ENCODE measurements around the gene UBLCP1.
"Not testable (repeated sequence)": the region's sequence is repeated elsewhere in the genome, so short reads cannot be mapped to it uniquely, and the experiment has no call there.

Gene UBLCP1

DNA sequence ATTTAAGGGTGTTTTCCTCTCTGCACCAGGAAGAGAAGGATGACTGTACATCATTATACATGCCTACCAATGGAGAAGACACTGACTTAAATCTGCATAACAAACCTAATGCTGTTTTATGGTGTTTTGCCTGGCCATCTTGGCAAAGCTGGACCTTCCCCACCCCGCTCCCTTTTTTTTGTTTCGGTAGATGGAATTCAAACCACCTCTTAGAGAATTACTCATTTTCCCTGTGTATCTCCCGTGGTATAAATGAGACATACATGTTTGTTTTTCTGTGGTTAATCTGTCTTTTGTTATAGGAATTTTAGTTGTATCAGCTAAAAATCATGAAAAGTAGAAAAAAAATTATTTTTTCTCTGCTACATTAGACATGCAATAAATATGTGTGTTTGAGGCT is 38.4 kb downstream of the UBLCP1 start:
- Histone ChIP-seq H3K9ac (no peak overlapping the region), H3K4me3 (ENCODE audit: low read depth, low read length) (no peak overlapping the region), H3K9me3 (ENCODE audit: control insufficient read depth, low read length) (no peaks in the 10 kb centered on the region), H3K4me2 (ENCODE audit: low read length) (no peak overlapping the region), H3K27ac (no peak overlapping the region), H3K27me3 (ENCODE audit: control insufficient read depth, insufficient read depth, low read length) (no peaks in the 10 kb centered on the region), H2AFZ (no peak overlapping the region), H3K79me2 (no peaks in the 10 kb centered on the region), H3K4me1 (no peaks in the 10 kb centered on the region), H3K36me3 (ENCODE audit: control insufficient read depth, insufficient read depth, low read length) (no peaks in the 10 kb centered on the region)
- no peak for TF ChIP-seq CTCF (IDR thresholded peaks at IDR 0.05)

DNA sequence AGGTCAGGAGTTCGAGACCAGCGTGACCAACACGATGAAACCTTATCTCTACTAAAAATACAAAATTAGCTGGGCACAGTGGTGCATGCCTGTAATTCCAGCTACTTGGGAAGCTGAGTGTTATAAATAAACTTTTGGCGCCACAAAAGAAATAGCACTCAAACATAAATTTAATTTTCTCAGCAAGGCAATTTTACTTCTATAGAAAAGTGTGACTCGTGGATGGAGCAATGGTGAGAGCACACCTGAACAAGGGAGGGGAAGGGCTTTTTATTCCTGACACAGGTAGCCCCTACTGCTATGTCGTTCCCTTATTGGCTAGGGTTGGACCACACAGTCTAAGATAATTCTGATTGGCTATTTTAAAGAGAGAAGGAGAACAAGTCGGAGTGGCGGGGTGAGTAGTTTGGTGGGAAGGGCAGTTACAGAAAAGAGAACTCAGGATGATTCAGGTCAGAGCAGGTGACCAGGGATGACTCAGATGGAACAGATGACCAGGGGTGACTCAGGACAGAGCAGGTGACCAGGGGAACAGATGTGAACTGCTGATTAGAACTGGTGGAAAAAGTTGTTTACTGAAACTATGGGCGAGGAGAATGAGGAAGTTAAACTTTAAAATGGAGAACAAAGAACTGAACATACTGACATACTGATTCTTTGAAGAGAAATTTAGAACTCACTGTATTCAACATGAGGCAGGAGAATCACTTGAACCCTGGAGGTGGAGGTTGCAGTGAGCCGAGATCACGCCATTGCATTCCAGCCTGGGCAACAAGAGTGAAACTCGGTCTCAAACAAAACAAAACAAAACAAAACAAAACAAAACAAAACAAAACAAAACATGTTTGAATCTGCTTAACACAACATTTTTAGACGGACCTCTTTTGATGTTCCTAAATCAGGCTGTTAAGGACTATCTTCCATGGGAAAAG is 39.1 kb downstream of the UBLCP1 start:
- H3K9ac ChIP-seq: not testable (repeated sequence)

GRCh38 chr5:159303286-159303685 is 40.2 kb downstream of the UBLCP1 start:
- no peak overlapping the region for H3K4me3 ChIP-seq (ENCODE audit: low read depth, low read length)
- no peak for TF ChIP-seq CTCF (IDR thresholded peaks at IDR 0.05)
- no peak overlapping the region for H3K4me2 ChIP-seq (ENCODE audit: low read length)
- H3K79me2 ChIP-seq: no peaks in the 10 kb centered on the region
- no peaks in the 10 kb centered on the region for H3K9me3 ChIP-seq (ENCODE audit: control insufficient read depth, low read length)
- no peaks in the 10 kb centered on the region for H3K36me3 ChIP-seq (ENCODE audit: control insufficient read depth, insufficient read depth, low read length)
- no peaks in the 10 kb centered on the region for H3K4me1 ChIP-seq
- no peak overlapping the region for H3K27ac ChIP-seq
- H3K9ac ChIP-seq: no peak overlapping the region
- no peak overlapping the region for H2AFZ ChIP-seq
- H3K27me3 ChIP-seq (ENCODE audit: control insufficient read depth, insufficient read depth, low read length): no peaks in the 10 kb centered on the region

More for the DNA sequence above, 39.1 kb downstream of the UBLCP1 start:
- H3K4me1 ChIP-seq; H3K4me3 ChIP-seq (ENCODE audit: low read depth, low read length); H3K9me3 ChIP-seq (ENCODE audit: control insufficient read depth, low read length); H3K36me3 ChIP-seq (ENCODE audit: control insufficient read depth, insufficient read depth, low read length); H3K27me3 ChIP-seq (ENCODE audit: control insufficient read depth, insufficient read depth, low read length); H3K4me2 ChIP-seq (ENCODE audit: low read length); H3K79me2 ChIP-seq; H3K27ac ChIP-seq; H2AFZ ChIP-seq: not testable (repeated sequence)

- Histone ChIP-seq H3K4me3 (ENCODE audit: low read depth, low read length) (no peak overlapping the region), H3K27ac (no peak overlapping the region), H3K9ac (no peak overlapping the region), H3K79me2 (no peaks in the 10 kb centered on the region), H3K4me2 (ENCODE audit: low read length) (no peak overlapping the region), H2AFZ (no peak overlapping the region), H3K27me3 (ENCODE audit: control insufficient read depth, insufficient read depth, low read length) (no peaks in the 10 kb centered on the region), H3K36me3 (ENCODE audit: control insufficient read depth, insufficient read depth, low read length) (no peaks in the 10 kb centered on the region), H3K9me3 (ENCODE audit: control insufficient read depth, low read length) (no peaks in the 10 kb centered on the region), H3K4me1 (no peaks in the 10 kb centered on the region)
- TF ChIP-seq CTCF (IDR thresholded peaks at IDR 0.05): no peak
Measured at GRCh38 chr5:159304961-159305595, 42.0 kb downstream of the UBLCP1 start.

DNA sequence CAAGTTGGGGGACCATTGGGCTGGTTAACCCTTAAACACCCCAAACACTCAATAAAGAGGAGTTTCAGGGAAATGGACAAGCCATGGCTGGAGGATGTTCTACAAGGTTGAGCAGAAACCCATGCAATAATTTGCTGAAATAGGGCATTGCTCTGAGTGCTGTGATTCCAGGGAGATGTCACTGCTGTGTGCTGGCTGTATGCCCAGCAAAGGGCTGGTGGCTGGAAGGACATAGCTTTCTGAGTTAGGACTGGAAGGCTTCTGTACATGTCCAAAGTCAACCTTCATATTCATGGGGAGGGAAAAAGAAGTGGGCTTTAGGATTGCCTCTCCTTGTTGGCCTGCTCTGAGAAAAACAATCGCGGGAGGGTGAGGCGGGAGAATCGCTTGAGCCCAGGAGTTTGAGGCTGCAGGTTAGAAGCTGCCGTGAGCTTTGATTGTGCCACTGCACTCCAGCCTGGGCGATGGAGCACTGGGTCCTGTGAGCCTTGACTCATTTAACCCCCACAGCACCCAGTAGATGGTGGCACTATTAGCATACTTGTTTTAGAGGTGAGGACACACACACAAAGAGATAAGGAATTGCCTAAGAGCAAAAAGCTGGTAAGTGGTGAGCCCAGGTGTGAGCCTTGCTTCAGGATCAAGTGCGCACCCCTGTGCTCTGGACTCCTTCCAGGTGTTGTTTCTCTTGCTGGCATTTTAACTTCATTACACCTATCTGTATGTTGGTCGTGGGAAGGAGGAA is 46.8 kb downstream of the UBLCP1 start:
- no peak for TF ChIP-seq CTCF (IDR thresholded peaks at IDR 0.05)
- Histone ChIP-seq H3K27me3 (ENCODE audit: control insufficient read depth, insufficient read depth, low read length) (no peaks in the 10 kb centered on the region), H3K36me3 (ENCODE audit: control insufficient read depth, insufficient read depth, low read length) (no peaks in the 10 kb centered on the region), H3K9me3 (ENCODE audit: control insufficient read depth, low read length) (no peaks in the 10 kb centered on the region), H3K4me3 (ENCODE audit: low read depth, low read length) (no peak overlapping the region), H3K4me1 (peaks cover 4% of the 10 kb centered on the region), H3K79me2 (no peaks in the 10 kb centered on the region), H3K9ac (no peak overlapping the region), H3K27ac (no peak overlapping the region), H3K4me2 (ENCODE audit: low read length) (peak overlapping the region; percentile 30), H2AFZ (peak overlapping the region; percentile 89)
